Left lung (tissue), 10 donors: Measurements from ENCODE around the gene ARL13A. TPM values are rescaled to one million over a fixed set of nuclear protein-coding genes. Genes with fewer than 3 reads are reported as not detected.
"Not testable (repeated sequence)": the region's sequence is repeated elsewhere in the genome, so short reads cannot be mapped to it uniquely, and the experiment has no call there.

Experiments used
- ATAC-seq: fragments of 200-7000 bp; cut with Tn5 transposase; one replicate; pipeline ENCODE4 v1.9.1; 2020; ENCODE audit warnings: moderate library complexity
- DNase-seq, 4 donors: peaks; one replicate each; pipeline ENCODE4 v3.0.0-alpha.2; 2013 to 2020
- H3K27ac ChIP-seq, 2 donors: fragments of 200-600 bp; sonication (generic) in 1 of 2; one replicate each; pipeline versions ENCODE4 v1.5.0 to v1.8.0; 2020 to 2021
- H3K27me3 ChIP-seq, 2 donors: fragments of 200-600 bp; sonication (generic) in 1 of 2; one replicate each; pipeline versions ENCODE4 v1.5.0 to v1.8.0; 2020 to 2021
- H3K36me3 ChIP-seq, 2 donors: fragments of 200-600 bp; sonication (generic) in 1 of 2; one replicate each; pipeline versions ENCODE4 v1.5.0 to v1.8.0; 2020 to 2021
- H3K4me1 ChIP-seq, 2 donors: fragments of 200-600 bp; one replicate each; pipeline ENCODE4 v1.8.0; 2021
- H3K4me3 ChIP-seq, 2 donors: fragments of 200-600 bp; sonication (generic) in 1 of 2; one replicate each; pipeline versions ENCODE4 v1.5.0 to v1.8.0; 2020 to 2021; ENCODE audit warnings: mild to moderate bottlenecking in 1 of 2
- H3K9me3 ChIP-seq, 2 donors: fragments of 200-600 bp; sonication (generic) in 1 of 2; one replicate each; pipeline versions ENCODE4 v1.5.0 to v1.8.0; 2020 to 2021
- intact Hi-C, 2 donors: fragments of 100-400 bp; cut with DNase I; formaldehyde crosslinking; loops; one replicate each; pipeline versions ENCODE4 v1.11.2 to v1.14.2; 2022
- polyA plus RNA-seq, 6 donors: library from polyadenylated mRNA; unstranded; fragments of 120-200 nt; gene quantifications; one replicate each; pipeline ENCODE4 v1.2.1, GENCODE V29; 2013; ENCODE audit not compliant: insufficient read length in 6 of 6
- total RNA-seq, 2 donors: library from RNA; stranded (reverse); fragmentation: NEBNext Ultra II Directional; extraction: Animal tissue kit (Norgen Biotek cat#: 25700); gene quantifications; one replicate each; pipeline ENCODE4 v1.2.1, GENCODE V29; 2021
- TF ChIP-seq, protein P1 (sequence below), 2 donors: fragments of 200-600 bp; sonication (generic) in 1 of 2; IDR thresholded peaks; one replicate each; pipeline versions ENCODE4 v1.5.0 to v1.8.0; 2021; ENCODE audit warnings: antibody characterized with exemption in 2 of 2
- donor health status: DM: no; HTN: yes; CAD: no.
- donor health status: DM: no; HTN: no; CAD: no.

The ARL13A gene
- total and polyA plus RNA-seq, 8 donors: 0.35 to 1.2 (median 0.58) TPM; not detected in 2

DNA sequence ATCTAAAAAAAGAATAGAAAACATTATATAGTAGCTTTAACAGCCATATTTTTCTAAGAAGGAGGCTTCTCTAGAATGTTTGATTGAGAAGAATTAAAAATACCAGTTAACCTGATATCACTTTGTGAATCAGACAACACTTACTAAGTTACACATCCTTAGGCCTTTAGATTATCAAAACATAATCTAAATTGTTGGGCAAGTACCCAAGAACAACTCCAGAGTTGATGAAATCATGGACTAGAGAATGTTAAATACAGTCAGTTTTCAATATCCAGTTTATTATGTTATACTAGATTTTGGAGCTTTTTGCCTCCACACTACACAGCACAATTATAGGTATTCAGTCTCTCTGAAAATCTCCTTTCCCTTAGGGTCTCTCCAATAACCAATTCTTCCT is 39.6 kb downstream of the ARL13A start:
- H3K4me3 ChIP-seq: no peak overlapping the region
- H3K36me3 ChIP-seq: peaks cover 0 to 49% of the 10 kb centered on the region in 2 donors
- no peaks in the 10 kb centered on the region for H3K27me3 ChIP-seq
- no peaks in the 10 kb centered on the region for H3K4me1 ChIP-seq
- intact Hi-C loops: no loop called here
- DNase-seq: no peak
- H3K9me3 ChIP-seq: no peaks in the 10 kb centered on the region
- no peak for ATAC-seq
- no peak overlapping the region for H3K27ac ChIP-seq
- TF ChIP-seq, protein P1, sequence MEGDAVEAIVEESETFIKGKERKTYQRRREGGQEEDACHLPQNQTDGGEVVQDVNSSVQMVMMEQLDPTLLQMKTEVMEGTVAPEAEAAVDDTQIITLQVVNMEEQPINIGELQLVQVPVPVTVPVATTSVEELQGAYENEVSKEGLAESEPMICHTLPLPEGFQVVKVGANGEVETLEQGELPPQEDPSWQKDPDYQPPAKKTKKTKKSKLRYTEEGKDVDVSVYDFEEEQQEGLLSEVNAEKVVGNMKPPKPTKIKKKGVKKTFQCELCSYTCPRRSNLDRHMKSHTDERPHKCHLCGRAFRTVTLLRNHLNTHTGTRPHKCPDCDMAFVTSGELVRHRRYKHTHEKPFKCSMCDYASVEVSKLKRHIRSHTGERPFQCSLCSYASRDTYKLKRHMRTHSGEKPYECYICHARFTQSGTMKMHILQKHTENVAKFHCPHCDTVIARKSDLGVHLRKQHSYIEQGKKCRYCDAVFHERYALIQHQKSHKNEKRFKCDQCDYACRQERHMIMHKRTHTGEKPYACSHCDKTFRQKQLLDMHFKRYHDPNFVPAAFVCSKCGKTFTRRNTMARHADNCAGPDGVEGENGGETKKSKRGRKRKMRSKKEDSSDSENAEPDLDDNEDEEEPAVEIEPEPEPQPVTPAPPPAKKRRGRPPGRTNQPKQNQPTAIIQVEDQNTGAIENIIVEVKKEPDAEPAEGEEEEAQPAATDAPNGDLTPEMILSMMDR (IDR thresholded peaks at IDR 0.05): no peak

DNA sequence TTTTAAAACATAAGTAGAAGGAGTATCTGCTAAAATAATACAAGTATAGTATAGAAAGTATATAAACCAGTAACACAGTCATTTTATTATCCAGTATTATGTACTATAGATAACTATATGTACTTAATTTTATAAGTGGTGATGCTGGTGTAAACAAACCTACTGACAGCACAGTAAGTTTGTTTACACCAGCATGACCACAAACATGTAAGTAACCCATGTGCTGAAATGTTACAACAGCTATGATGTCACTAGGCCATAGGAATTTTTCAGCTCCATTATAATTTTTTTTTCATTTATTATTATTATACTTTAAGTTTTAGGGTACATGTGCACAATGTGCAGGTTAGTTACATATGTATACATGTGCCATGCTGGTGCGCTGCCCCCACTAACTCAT is 42.5 kb downstream of the ARL13A start:
- not testable (repeated sequence) for ATAC-seq
- peaks cover 0 to 68% of the 10 kb centered on the region in 2 donors for H3K36me3 ChIP-seq

DNA sequence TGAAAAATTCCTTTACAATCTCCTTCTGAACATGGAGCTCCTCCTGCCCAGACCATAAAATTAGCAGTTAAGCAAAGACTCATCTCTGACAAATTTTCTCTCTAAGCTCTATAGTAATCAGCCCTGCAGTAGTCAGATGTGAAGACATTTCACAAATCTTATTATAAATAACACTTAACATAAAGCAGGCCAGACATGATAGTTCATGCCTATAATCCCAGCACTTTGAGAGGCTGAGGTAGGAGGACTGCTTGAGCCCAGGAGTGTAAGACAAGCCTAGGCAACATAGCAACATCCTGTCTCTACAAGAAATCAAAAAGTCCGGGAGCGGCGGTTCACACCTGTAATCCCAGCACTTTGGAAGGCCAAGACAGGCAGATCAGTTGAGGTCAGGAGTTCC is 52.5 kb downstream of the ARL13A start:
- no peaks in the 10 kb centered on the region for H3K9me3 ChIP-seq
- H3K36me3 ChIP-seq: peaks cover 0 to 74% of the 10 kb centered on the region in 2 donors
- TF ChIP-seq, protein P1 (IDR thresholded peaks at IDR 0.05): no peak
- no peak overlapping the region for H3K4me3 ChIP-seq
- H3K27me3 ChIP-seq: no peaks in the 10 kb centered on the region
- no peak overlapping the region for H3K27ac ChIP-seq
- ATAC-seq: no peak
- no peaks in the 10 kb centered on the region for H3K4me1 ChIP-seq
- intact Hi-C loops: no loop called here
- DNase-seq: no peak

More for the DNA sequence above, 42.5 kb downstream of the ARL13A start:
- H3K4me1 ChIP-seq, intact Hi-C loops, H3K4me3 ChIP-seq, H3K27me3 ChIP-seq, H3K9me3 ChIP-seq, H3K27ac ChIP-seq, DNase-seq: not testable (repeated sequence)

DNA sequence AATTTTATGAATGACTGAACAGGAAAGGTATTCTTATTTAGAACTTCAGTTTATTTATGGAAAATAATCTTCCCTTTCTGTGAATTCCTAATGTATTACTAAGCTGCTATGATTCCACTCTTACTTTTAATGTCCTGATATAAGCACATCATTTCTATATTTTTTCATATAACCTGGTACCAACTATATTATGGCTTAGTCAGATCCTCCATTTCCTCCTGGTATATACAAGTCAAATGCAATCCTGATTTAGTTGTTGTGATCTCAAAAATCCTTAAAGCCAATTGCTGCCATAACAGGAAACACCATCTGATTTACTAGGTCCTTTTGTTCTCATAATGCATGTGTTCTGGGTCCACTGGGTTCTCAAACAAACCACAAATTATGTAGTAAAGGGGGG is 55.6 kb downstream of the ARL13A start:
- Histone ChIP-seq H3K9me3 (no peaks in the 10 kb centered on the region), H3K27me3 (no peaks in the 10 kb centered on the region), H3K4me3 (no peak overlapping the region), H3K4me1 (no peaks in the 10 kb centered on the region), H3K27ac (no peak overlapping the region), H3K36me3 (peaks cover 0 to 61% of the 10 kb centered on the region in 2 donors)
- intact Hi-C loops: no loop called here
- TF ChIP-seq, protein P1 (IDR thresholded peaks at IDR 0.05): no peak
- no peak for ATAC-seq
- no peak for DNase-seq

DNA sequence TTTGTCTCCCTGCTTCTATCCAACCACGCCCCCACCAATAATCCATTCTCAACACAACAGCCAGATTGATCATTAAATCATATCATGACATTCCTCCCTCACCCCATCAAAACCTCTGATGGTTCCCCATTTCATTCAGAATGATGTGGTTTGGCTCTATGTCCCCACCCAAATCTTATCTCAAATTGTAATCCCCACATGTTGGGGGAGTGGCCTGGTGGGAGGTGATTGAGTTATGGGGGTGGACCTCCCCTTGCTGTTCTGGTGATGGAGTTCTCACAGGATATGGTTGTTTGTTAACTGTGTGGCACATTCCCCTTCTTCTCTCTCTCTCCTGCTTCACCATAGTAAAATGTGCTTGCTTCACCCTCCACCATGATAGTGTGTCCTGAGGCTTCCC is 59.1 kb downstream of the ARL13A start:
- intact Hi-C loops: no loop called here
- H3K36me3 ChIP-seq: peaks cover 0 to 42% of the 10 kb centered on the region in 2 donors
- no peaks in the 10 kb centered on the region for H3K27me3 ChIP-seq
- TF ChIP-seq, protein P1 (IDR thresholded peaks at IDR 0.05): no peak
- H3K4me1 ChIP-seq: no peaks in the 10 kb centered on the region
- no peak for DNase-seq
- no peaks in the 10 kb centered on the region for H3K9me3 ChIP-seq
- H3K27ac ChIP-seq: no peak overlapping the region
- no peak overlapping the region for H3K4me3 ChIP-seq
- no peak for ATAC-seq

DNA sequence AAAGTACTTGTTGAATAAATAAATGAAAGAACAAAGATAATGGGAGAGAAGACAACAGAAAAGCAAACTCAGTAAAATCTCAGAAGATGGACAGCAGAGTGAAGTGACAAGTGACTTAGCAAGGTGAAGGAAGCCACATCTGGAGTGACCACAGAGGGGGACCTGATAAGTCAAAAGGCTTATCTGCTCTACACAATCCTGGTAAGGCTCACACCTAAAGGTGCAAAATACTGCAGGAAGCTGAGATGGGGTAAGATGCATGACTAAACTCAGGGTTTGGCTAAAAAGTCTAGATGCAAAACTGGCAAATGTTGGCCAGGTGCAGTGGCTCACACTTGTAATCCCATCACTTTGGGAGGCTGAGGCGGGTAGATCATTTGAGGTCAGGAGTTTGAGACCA is 60.2 kb downstream of the ARL13A start:
- no peak for DNase-seq

More for the DNA sequence above, 60.2 kb downstream of the ARL13A start:
- H3K4me1 ChIP-seq: no peaks in the 10 kb centered on the region
- ATAC-seq: no peak
- H3K36me3 ChIP-seq: peaks cover 0 to 41% of the 10 kb centered on the region in 2 donors
- no peak overlapping the region for H3K27ac ChIP-seq
- TF ChIP-seq, protein P1 (IDR thresholded peaks at IDR 0.05): no peak
- intact Hi-C loops: no loop called here
- no peaks in the 10 kb centered on the region for H3K9me3 ChIP-seq
- H3K27me3 ChIP-seq: no peaks in the 10 kb centered on the region
- H3K4me3 ChIP-seq: no peak overlapping the region
